CD4-positive, alpha-beta T cell treated with Interleukin-10 for 1 hour (primary cell): Measurements from ENCODE around the gene PCSK6.
"Not testable (repeated sequence)": the region's sequence is repeated elsewhere in the genome, so short reads cannot be mapped to it uniquely, and the experiment has no call there.

ENCODE experiments used
- DNase-seq: peaks from one replicate; pipeline ENCODE4 v3.0.0-alpha.2; 2020

Gene PCSK6

GRCh38 chr15:101459579-101460300 lies 29.8 kb downstream of the PCSK6 start:
- DNase-seq = no peak

- no peak for DNase-seq
Observed at GRCh38 chr15:101458908-101459578, 30.5 kb downstream of the PCSK6 start.

- DNase-seq = no peak
Observed at GRCh38 chr15:101458158-101458900, 31.2 kb downstream of the PCSK6 start.

DNA sequence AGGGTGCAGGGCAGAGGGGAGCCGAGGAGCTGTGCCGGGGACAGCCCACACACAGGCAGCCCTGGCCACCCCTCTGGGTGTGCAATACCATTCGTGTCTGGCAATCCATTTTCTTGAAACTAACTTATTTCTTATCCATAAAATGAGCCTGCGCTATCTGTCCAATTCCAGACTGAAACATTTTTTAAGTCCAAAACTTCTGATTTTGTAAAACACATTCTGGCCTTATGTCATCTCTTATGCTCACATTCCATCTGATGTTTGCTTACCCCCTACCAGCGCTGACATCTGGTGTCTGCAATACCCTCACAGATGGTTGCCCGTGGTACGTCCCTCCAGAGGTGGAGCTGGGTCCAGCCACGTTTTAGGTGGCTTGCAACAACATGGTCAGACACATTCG lies 31.8 kb downstream of the PCSK6 start:
- no peak for DNase-seq

GRCh38 chr15:101456057-101456739 lies 33.3 kb downstream of the PCSK6 start:
- DNase-seq = no peak

DNA sequence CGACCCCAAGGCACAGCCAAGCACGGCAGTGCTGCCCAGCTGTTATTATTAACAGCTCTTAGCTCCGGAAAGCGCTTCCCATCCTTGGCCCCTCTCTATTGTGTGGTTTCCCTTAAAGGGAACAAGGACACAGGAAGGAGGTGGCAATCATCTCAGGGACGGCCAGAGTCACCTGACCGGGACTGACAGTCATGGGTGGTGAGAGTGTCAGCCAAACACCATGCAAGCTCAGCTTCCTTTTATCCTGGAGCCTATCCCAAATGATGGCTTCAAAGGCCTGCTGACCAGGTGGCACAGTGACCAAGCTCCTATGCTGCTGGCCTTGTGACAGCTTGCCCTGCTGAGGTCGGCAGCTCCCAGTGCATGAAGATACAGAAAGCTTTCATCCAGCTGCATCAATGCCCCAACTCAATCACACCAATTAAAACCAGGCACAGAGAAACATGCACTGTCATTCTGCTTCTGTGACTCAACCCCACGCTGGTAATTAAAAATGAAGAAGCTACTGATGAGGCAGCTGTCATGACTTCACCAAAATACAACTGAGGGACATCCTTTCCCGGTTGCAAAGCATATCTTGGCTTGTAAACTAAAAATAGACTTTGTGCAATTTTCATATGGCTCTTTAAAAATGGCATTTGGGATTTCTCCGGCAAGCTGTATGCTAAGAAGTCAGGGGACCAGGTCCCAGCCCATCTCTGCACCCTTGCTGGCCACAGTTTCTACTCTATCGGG lies 34.0 kb downstream of the PCSK6 start:
- no peak for DNase-seq

DNA sequence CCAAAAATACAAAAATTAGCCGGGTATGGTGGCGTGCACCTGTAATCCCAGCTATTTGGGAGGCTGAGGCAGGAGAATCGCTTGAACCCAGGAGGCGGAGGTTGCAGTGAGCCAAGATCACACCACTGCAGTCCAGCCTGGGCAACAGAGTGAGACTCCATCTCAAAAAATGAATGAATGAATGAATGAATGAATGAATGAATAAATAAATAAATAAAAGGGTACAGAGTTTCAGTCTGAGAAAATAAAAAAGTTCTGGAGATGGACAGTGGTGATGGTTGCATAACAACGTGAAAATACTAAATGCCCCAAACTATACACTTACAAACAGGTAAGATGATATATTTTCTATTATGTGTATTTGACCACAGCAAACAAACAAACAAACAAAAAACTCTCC lies 34.7 kb downstream of the PCSK6 start:
- DNase-seq = not testable (repeated sequence)

DNA sequence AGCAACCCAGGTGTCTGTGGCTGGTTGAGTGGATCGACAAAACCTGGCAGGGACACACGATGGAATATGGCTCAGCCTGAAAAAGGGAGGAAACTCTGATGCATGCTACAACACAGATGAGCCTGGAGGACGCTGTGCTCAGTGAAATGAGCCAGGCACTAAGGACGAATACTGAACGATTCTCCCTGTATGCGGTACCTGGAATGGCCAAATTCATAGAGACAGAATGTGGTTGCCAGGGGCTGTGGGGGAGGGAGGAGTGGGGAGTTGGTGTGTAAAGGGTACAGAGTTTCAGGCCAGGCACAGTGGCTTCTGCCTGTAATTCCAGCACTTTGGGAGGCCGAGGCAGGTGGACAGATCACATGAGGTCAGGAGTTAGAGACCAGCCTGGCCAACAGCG lies 35.1 kb downstream of the PCSK6 start:
- DNase-seq = no peak

- DNase-seq = no peak
Observed at GRCh38 chr15:101453123-101454120, 36.1 kb downstream of the PCSK6 start.

DNA sequence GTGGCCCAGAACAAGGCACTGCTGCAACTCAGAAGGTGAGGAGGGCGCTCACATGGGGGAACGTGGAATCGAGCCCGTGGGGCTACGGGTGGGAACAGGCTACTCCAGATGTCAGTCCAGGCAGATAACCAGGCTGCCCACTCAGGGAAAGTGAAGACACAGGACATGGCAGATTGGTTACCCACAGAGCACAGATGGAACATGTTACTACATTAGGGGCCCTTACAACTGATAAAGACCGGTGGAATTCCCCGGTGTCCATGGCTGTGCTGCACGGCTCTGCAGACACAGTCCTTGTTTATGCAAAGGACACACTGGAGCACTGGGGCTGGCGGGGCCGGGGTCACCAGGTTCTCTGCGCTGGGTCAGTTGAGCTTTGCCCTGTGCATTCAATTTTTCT lies 36.9 kb downstream of the PCSK6 start:
- no peak for DNase-seq

DNA sequence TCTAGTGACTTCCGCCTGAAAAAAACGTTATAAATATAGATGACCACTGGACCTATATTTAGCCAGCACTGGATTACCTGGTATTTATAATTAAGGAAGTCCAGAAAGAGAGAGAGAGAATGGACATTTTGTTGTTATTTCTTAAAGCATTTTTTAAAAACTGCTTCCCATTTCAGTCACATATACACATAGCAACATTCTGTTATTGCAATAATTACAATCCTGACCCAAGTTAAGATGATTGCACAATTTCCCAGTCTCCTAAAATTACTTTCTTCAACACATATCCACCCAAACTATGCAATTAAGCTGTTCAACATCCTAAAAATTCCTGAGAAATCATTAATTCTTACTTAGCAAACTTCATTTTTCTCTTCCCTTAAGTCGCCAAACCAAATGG lies 37.7 kb downstream of the PCSK6 start:
- DNase-seq = no peak

- DNase-seq = no peak
Observed at GRCh38 chr15:101451266-101451799, 38.2 kb downstream of the PCSK6 start.

- no peak for DNase-seq
Observed at GRCh38 chr15:101450403-101451265, 38.9 kb downstream of the PCSK6 start.

DNA sequence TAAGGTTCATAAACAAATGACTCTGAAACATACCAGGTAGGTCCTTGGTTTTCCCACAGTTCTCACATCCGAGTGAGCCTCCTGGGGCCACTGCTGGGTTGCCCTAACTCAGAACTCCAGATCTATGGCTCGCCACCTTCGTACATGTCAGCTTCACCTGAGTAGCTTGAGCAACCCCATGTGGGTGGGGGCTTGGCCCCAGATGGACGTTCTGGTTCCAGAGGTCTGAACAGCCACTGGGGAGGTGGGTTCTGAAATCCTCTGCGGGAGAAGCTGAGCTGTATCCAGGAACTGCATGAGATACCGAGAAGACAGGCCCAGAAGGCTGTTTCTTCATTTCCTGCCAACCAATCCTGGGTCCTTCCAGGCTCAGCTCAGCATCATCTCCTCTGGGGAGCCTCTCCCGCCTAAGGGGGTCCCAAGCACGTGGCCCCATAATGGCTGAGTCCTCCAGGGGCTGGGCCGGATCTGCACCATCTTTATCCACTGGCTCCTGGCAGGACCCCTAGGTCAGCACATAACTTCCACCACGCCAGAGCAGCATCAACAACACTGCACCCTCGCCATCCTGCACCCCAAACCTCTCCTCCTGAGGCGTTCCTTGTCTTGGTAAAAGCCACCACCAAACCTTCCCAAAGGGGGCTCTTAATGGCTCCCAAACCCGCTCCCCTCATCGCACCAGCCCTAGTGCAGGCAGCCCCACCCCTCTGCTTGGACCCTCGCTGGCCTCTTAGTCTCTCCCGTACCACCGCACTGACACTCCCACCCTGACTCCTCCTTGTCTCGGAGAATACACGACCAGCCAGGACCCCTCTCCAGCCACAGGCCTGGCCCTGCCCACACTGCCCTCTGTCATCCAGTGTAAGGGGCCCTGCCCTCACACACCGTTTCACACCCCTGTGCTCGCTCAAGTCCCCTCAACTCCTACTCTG lies 39.8 kb downstream of the PCSK6 start:
- no peak for DNase-seq

DNA sequence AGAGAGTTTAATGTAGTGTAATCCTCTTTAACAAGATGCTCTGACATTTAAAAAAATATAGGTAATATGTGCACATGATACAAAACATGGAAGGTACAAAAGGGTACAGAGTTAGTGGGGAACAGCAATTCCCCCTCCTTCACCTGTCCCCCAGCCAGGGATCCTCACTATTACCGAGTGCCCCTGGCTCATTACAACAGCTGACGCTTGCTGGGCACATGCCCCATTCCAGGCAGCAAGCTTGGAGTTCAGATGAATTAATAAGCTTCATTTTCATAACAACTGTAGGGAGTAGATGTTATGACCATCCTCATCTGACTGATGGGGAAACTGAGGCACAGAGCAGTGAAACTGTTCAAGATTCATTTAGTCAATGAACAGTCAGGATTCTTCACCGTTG lies 41.2 kb downstream of the PCSK6 start:
- no peak for DNase-seq

DNA sequence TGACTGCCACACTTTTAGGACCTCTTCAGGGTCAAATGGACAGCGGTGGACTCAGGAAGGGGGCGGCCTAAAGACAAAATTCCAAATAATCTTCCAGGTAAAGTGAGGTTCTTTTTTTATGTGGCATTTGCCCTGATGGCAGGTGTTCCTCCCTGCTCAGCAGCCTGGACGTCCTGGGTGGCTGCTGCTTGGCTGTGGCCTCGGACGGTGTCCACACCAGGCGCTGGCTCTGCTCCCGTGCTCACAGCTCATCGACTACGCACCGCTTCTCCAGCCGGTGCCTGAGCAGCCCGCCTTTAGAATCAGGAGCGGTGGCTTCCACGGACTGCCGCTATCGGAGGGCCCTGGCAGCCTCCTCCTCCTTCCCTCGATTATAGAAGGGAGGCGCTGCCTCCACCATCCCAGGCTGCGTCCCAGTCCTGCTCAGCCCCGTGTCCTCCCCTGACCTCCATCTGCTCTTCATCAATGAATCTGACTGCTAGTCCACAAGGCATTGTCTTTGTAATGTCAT lies 41.9 kb downstream of the PCSK6 start:
- DNase-seq = no peak

- no peak for DNase-seq
Observed at GRCh38 chr15:101447168-101447533, 42.4 kb downstream of the PCSK6 start.

DNA sequence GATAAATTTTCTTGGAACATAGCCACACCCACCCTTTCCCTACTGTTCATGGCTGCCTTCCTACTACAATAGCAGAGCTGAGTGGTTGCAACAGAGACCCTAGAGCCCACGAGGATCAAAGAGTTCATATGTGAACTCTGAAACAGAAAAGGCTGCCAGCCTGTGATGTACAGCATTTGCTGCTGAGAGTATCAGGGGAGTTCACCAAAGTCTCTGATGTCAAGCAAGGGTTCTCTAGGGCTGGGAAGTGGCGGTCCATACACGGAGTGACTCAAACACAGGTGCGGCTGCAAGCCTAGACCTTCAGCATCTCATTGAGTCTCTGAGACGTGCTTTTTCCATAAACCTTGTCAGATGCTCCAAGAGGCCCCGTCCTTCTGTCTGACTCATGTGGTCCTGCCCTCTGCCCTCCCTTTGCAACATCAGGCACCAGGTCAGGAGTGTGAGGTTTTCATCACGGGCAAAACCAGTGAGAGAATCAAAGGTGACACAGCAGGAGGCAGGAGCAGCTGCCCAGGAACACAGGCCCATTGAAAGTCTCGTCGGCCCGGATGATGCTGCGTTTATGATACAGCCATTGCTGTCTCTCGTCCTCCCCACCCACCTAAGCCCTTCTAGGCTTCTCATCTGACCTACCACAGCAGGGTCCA lies 42.9 kb downstream of the PCSK6 start:
- DNase-seq = no peak
